ENCODE data around the gene ARHGAP15.

The ARHGAP15 gene

DNA sequence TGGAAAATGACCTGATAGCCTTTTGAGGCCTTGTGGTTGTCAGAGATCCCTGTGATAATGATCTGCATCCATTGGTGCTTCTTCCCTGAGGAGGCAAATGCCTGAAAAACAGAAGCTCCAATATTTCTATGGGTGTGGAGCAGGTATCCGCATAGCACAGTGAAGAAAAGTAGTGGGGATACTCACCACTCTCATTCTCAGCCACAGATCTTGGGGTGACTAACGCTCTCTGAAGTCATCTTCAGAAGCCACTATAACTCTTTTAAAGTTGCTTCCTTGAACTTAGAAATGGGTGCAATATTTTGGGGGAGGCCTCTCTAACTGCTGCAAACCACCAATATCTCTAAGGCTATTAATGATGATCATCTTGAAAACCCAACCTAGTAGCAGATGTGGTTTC is 46.2 kb downstream of the ARHGAP15 start:
- TF ChIP-seq, protein P1, sequence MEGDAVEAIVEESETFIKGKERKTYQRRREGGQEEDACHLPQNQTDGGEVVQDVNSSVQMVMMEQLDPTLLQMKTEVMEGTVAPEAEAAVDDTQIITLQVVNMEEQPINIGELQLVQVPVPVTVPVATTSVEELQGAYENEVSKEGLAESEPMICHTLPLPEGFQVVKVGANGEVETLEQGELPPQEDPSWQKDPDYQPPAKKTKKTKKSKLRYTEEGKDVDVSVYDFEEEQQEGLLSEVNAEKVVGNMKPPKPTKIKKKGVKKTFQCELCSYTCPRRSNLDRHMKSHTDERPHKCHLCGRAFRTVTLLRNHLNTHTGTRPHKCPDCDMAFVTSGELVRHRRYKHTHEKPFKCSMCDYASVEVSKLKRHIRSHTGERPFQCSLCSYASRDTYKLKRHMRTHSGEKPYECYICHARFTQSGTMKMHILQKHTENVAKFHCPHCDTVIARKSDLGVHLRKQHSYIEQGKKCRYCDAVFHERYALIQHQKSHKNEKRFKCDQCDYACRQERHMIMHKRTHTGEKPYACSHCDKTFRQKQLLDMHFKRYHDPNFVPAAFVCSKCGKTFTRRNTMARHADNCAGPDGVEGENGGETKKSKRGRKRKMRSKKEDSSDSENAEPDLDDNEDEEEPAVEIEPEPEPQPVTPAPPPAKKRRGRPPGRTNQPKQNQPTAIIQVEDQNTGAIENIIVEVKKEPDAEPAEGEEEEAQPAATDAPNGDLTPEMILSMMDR (IDR thresholded peaks at IDR 0.05; ENCODE audit: extremely low read depth, missing control alignments): no peak
- no peak for DNase-seq (ENCODE audit: low spot score)

DNA sequence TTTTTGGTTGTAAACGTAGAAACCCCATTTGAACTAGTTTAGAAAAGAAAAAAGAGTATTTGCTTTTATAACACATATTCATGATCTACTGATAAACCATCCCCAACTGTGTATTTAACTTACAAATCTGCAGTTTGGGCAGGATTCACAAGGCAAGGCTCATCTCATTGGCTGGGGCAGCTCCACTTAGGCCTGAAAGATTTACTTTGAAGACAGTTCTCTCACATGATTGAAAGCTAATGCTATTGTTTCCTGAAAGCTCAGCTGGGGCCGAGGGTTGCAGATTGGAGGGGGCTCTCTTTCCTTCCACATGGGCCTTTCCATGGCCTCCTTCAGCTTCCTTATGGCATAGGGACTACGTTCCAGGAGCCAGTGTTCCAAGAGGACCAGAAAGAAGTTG is 47.4 kb downstream of the ARHGAP15 start:
- TF ChIP-seq, protein P1 (IDR thresholded peaks at IDR 0.05; ENCODE audit: extremely low read depth, missing control alignments): no peak
- peak; percentile 14 for DNase-seq (ENCODE audit: low spot score)

DNA sequence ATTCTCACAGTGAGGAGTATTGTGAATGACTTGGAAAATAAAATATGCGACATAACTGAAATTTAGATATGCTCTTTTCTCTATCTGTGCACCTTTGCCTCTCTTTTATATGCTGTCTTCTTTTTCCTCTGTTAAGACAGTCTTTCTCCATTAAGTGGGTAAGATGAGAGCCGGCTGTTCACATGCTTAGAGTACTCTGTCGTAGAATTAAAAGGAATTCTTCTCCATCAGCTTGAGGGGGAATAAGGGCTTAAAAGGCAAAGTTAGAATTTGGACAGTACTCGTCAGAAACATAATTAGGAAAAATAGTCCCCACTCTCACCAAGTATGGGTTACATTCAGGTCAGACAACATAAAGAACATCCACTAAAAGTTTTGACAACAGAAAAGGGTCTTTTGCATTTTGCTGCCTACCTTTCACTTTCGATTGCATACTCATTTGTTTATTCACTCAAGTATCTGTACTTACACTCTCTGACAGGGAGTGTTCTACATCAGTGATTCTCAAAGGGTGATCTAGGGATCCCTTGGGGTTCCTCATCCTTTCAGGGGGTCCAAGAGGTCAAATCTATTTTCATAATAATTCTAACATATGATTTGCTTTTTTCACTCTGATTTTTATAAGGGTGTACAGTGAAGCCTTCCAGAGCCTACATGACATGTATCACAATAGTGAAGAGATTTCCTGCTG is 48.0 kb downstream of the ARHGAP15 start:
- TF ChIP-seq, protein P1 (IDR thresholded peaks at IDR 0.05; ENCODE audit: extremely low read depth, missing control alignments): no peak
- DNase-seq (ENCODE audit: low spot score): peak; percentile 53

DNA sequence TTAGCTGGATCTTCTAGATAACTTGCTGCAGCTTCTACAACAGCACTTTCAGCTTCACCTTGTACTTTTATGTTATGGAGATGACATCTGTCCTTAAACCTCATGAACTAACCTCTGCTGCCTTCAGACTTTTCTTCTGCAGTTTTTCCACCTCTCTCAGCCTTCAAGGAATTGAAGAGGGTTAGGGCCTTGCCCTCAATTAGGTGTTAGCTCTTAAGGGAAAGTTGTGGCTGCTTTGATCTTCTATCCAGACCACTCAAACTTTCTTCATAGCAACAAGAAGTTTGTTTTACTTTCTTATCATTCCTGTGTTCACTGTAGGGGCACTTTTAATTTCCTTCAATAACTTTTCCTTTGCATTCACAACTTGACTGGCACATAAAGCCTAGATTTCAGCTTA is 52.3 kb downstream of the ARHGAP15 start:
- TF ChIP-seq, protein P1 (IDR thresholded peaks at IDR 0.05; ENCODE audit: extremely low read depth, missing control alignments): no peak
- DNase-seq (ENCODE audit: low spot score): no peak

DNA sequence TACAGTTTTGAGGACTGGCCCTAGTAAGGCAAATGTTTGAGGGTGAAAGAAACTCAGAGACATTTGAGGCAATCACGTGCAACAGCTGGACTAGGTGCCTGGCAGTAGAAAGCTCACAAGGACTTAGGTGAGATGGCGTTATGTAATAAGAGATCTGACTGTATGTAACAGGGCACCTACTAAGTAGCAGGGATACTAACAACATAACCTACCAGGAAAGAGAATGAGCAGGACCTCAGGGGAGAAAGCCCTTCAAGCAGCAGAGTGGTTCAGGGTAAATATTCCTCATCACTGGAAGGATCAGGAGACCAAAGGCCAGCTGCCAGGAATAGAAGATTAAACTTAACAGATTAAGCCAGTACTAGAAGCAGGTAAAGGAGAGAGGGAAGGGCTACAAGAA is 53.4 kb downstream of the ARHGAP15 start:
- no peak for DNase-seq (ENCODE audit: low spot score)
- TF ChIP-seq, protein P1 (IDR thresholded peaks at IDR 0.05; ENCODE audit: extremely low read depth, missing control alignments): no peak

DNA sequence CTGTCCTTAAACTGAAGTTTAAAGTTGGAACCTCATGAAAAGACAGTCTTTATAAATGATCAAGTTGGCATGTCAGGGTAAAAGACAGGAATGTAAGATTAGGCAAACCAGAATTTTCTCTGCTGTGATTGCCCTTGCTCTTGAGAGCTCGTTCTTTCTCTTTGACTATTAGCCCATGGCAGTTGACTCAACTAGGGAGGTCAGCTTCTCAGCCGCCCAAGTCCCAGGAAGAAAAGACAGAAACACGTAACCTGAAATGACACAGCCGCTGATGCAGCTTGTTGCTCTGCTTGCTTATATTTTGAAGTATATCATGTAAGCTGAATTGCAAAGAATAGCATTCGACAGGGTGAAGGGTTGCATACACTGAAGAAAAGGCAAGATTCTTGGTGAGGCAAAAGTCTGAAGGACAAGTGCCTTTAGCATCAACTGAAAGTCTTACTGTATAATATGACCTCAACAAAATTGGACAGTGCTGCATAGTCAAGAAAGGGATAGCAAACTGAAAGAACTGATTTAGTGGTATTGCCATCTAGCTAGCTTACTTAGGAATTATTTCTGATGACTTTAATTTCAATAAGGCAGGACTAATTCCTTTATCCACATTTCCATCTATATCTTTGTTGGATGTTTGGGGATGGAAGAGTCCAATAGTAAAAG is 54.7 kb downstream of the ARHGAP15 start:
- TF ChIP-seq, protein P1 (IDR thresholded peaks at IDR 0.05; ENCODE audit: extremely low read depth, missing control alignments): no peak
- peak; percentile 29 for DNase-seq (ENCODE audit: low spot score)

DNA sequence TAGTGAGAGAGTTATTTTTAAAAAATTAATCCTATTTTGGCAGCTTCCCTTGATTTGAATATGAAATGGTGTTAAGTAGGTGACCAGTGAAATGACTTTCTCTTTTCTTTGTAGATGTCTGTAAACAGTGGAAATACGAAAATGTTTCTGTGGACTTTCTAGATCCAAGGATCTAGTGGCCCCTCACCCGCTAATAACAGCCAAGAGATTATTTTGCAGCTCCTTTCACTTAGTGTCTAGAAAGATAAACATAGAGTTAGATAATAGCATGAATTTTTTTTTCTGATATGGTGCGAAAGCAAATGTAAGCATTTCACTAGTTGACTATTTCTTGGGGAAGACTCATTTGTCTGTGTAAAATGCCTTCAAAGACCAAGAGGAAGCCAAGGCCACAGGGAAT is 57.7 kb downstream of the ARHGAP15 start:
- no peak for DNase-seq (ENCODE audit: low spot score)
- TF ChIP-seq, protein P1 (IDR thresholded peaks at IDR 0.05; ENCODE audit: extremely low read depth, missing control alignments): no peak
